ENCODE data around the gene PTPRN2. TPM values are rescaled to one million over a fixed set of nuclear protein-coding genes. Genes with fewer than 3 reads are reported as not detected.

The PTPRN2 gene
- total RNA-seq, 1 donor from 2014 or later, result 2.4 TPM

- no peak overlapping the region for H3K4me3 ChIP-seq (ENCODE audit: low read depth, low read length)
- H3K36me3 ChIP-seq (ENCODE audit: control insufficient read depth, insufficient read depth, low read length), result no peaks in the 10 kb centered on the region
- TF ChIP-seq CTCF (IDR thresholded peaks at IDR 0.05; ENCODE audit: insufficient read depth, low read length, poor library complexity, severe bottlenecking), result no peak
- H3K27me3 ChIP-seq (ENCODE audit: control insufficient read depth, insufficient read depth, low read length), result no peaks in the 10 kb centered on the region
- DNase-seq (ENCODE audit: low read depth), result no peak
These were observed 953.0 kb downstream of the PTPRN2 start for GRCh38 chr7:157634401-157635147.

- no peak for TF ChIP-seq CTCF (IDR thresholded peaks at IDR 0.05; ENCODE audit: insufficient read depth, low read length, poor library complexity, severe bottlenecking)
- no peak for DNase-seq (ENCODE audit: low read depth)
- Histone ChIP-seq H3K36me3 (ENCODE audit: control insufficient read depth, insufficient read depth, low read length) (no peaks in the 10 kb centered on the region), H3K4me3 (ENCODE audit: low read depth, low read length) (no peak overlapping the region), H3K27me3 (ENCODE audit: control insufficient read depth, insufficient read depth, low read length) (no peaks in the 10 kb centered on the region)
These were observed 954.0 kb downstream of the PTPRN2 start for GRCh38 chr7:157633465-157634185.

- no peak overlapping the region for H3K4me3 ChIP-seq (ENCODE audit: low read depth, low read length)
- no peaks in the 10 kb centered on the region for H3K36me3 ChIP-seq (ENCODE audit: control insufficient read depth, insufficient read depth, low read length)
- no peak for DNase-seq (ENCODE audit: low read depth)
- H3K27me3 ChIP-seq (ENCODE audit: control insufficient read depth, insufficient read depth, low read length), result no peaks in the 10 kb centered on the region
- no peak for TF ChIP-seq CTCF (IDR thresholded peaks at IDR 0.05; ENCODE audit: insufficient read depth, low read length, poor library complexity, severe bottlenecking)
These were observed 957.2 kb downstream of the PTPRN2 start for GRCh38 chr7:157630301-157630853.

DNA sequence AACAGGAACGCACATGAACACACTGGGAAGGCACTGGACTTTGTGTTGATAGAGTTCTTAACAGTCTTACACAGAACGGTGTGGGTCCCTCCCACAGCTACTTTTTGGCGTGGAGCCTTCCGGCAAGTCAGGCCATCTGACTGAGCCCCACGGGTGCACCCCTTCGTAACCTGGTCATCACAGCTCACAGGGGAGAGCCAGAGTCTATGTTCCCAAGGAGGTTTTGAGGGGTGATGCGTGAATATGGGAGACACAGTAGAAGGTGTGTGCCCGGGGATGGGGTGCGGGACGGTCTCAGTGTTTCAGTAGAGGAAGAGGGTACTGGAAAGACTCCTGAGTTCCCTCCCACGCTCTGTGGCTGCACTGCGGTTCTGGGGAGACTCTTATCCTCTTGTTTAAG is 959.2 kb downstream of the PTPRN2 start:
- no peaks in the 10 kb centered on the region for H3K36me3 ChIP-seq (ENCODE audit: control insufficient read depth, insufficient read depth, low read length)
- no peak for TF ChIP-seq CTCF (IDR thresholded peaks at IDR 0.05; ENCODE audit: insufficient read depth, low read length, poor library complexity, severe bottlenecking)
- no peak overlapping the region for H3K4me3 ChIP-seq (ENCODE audit: low read depth, low read length)
- no peak for DNase-seq (ENCODE audit: low read depth)
- no peaks in the 10 kb centered on the region for H3K27me3 ChIP-seq (ENCODE audit: control insufficient read depth, insufficient read depth, low read length)

GRCh38 chr7:157627646-157628045 is 960.0 kb downstream of the PTPRN2 start:
- Histone ChIP-seq H3K36me3 (ENCODE audit: control insufficient read depth, insufficient read depth, low read length) (no peaks in the 10 kb centered on the region), H3K27me3 (ENCODE audit: control insufficient read depth, insufficient read depth, low read length) (no peaks in the 10 kb centered on the region), H3K4me3 (ENCODE audit: low read depth, low read length) (no peak overlapping the region)
- DNase-seq (ENCODE audit: low read depth), result no peak
- no peak for TF ChIP-seq CTCF (IDR thresholded peaks at IDR 0.05; ENCODE audit: insufficient read depth, low read length, poor library complexity, severe bottlenecking)

Data from kidney epithelial cell (primary cell).